A673 (cell line): ENCODE data around the gene ZMYM4. TPM values are rescaled to one million over a fixed set of nuclear protein-coding genes. Genes with fewer than 3 reads are reported as not detected.

Experiments used
- Bru-seq: library from RNA; stranded (reverse); fragments of 400-500 nt; gene quantifications from one replicate; lab custom pipeline; 2021; lab: Mats Ljungman, UMichigan
- BruChase-seq, 2 experiments: library from RNA; stranded (reverse); fragments of 400-500 nt; gene quantifications; one replicate each; lab custom pipeline; 2021; lab: Mats Ljungman, UMichigan
- BruUV-seq: library from RNA; stranded (reverse); fragments of 400-500 nt; replicated peaks from 2 replicates; lab custom pipeline; 2021; lab: Mats Ljungman, UMichigan
- CTCF ChIA-PET: fragments of 300-600 bp; sonication (Branson Sonifier 250); formaldehyde crosslinking; loops from one replicate; lab custom pipeline; 2022; ENCODE audit warnings: antibody characterized with exemption; lab: Charles Lee
- POLR2A ChIA-PET: fragments of 300-600 bp; sonication (Branson Sonifier 250); formaldehyde crosslinking; loops from one replicate; lab custom pipeline; 2022; ENCODE audit warnings: antibody characterized with exemption; ENCODE audit not compliant: low non-redundant PET; lab: Charles Lee
- DNase-seq: peaks from one replicate; pipeline ENCODE4 v3.0.0-alpha.2; 2015; ENCODE audit warnings: low spot score
- H3K27ac ChIP-seq: fragments of 200-600 bp; sonication (generic); 2 replicates; pipeline ENCODE4 v1.5.1; 2016; ENCODE audit warnings: mixed run types, low read depth, mild to moderate bottlenecking, mixed read lengths, antibody characterized with exemption, low read length; ENCODE audit not compliant: poor library complexity, severe bottlenecking
- H3K27me3 ChIP-seq: fragments of 200-600 bp; sonication (generic); replicated peaks from 2 replicates; pipeline ENCODE4 v1.6.1; 2017; ENCODE audit warnings: mixed run types, low read depth, mild to moderate bottlenecking, mixed read lengths, antibody characterized with exemption, low read length; ENCODE audit not compliant: insufficient read depth, poor library complexity
- H3K36me3 ChIP-seq: fragments of 200-600 bp; sonication (generic); 2 replicates; pipeline ENCODE4 v1.6.1; 2016; ENCODE audit warnings: mixed run types, mild to moderate bottlenecking, mixed read lengths, antibody characterized with exemption, low read length; ENCODE audit not compliant: insufficient read depth, poor library complexity, severe bottlenecking
- H3K4me1 ChIP-seq: fragments of 200-600 bp; sonication (generic); 2 replicates; pipeline ENCODE4 v1.6.1; 2017; ENCODE audit warnings: mixed run types, mild to moderate bottlenecking, mixed read lengths, antibody characterized with exemption, low read length; ENCODE audit not compliant: insufficient read depth, poor library complexity, severe bottlenecking
- H3K4me3 ChIP-seq: fragments of 200-600 bp; sonication (generic); 2 replicates; pipeline ENCODE4 v1.5.1; 2016; ENCODE audit warnings: low read depth, mixed run types, mild to moderate bottlenecking, mixed read lengths, low read length; ENCODE audit not compliant: poor library complexity, severe bottlenecking
- H3K9me3 ChIP-seq: fragments of 200-600 bp; sonication (generic); 2 replicates; pipeline ENCODE4 v1.6.1; 2016; ENCODE audit warnings: mixed run types, low read depth, mild to moderate bottlenecking, mixed read lengths, antibody characterized with exemption, low read length; ENCODE audit not compliant: poor library complexity, severe bottlenecking
- EZH2 ChIP-seq: fragments of 200-600 bp; sonication (generic); IDR thresholded peaks from 2 replicates; pipeline ENCODE4 v1.6.1; 2017; ENCODE audit warnings: borderline replicate concordance, low read depth, mild to moderate bottlenecking, mixed read lengths, antibody characterized with exemption, low read length; ENCODE audit not compliant: poor library complexity, severe bottlenecking
- intact Hi-C: fragments of 100-400 bp; cut with micrococcal nuclease; formaldehyde crosslinking; loops from one replicate; pipeline ENCODE4 v1.10.0; 2022; ENCODE audit not compliant: unreplicated experiment
- long read RNA-seq: library from polyadenylated mRNA; stranded (forward); transcript quantifications from one replicate; pipeline ENCODE4 v2.0.0, GENCODE V29; 2022
- total RNA-seq: library from RNA; stranded (reverse); gene quantifications from 2 replicates; pipeline ENCODE4 v1.2.3, GENCODE V29; 2021
- TF ChIP-seq, protein P1 (sequence below): fragments of 300-800, 200-600 bp; sonication (generic); conservative IDR thresholded peaks from 2 replicates; pipeline ENCODE4 v1.5.1; 2017; ENCODE audit warnings: low read depth, mild to moderate bottlenecking, antibody characterized with exemption, low read length, moderate library complexity, mixed read lengths

ZMYM4 gene
- total RNA-seq (80.0 and 83.5 TPM in 2 replicates), Bru-seq, nascent RNA (percentile 91 among the genes with signal in this experiment), BruChase-seq, experiment 1, labeled RNA remaining after a 2-hour chase (percentile 92 among the genes with signal in this experiment), BruChase-seq, experiment 2, labeled RNA remaining after a 6-hour chase (percentile 91 among the genes with signal in this experiment)
- long read RNA-seq, full-length matches to known transcripts = 1 of 31 reads
- long read RNA-seq, partial matches to known transcripts = 12 of 31 reads
- long read RNA-seq, other reads (novel, unspliced or antisense) = 18 of 31 reads

GRCh38 chr1:35268282-35269200 is at the start of gene ZMYM4:
TSS of gene ZMYM4 (plus strand) at chr1:35268709. CDS start at chr1:35269047, 338 bp downstream.
- Histone ChIP-seq H3K27ac (peak within 1 kb of the TSS; percentile 98), H3K27me3 (no peaks in the 10 kb centered on the region), H3K9me3 (no peaks in the 10 kb centered on the region), H3K4me1 (peaks cover 3% of the 10 kb centered on the region), H3K4me3 (peak within 1 kb of the TSS; percentile 93), H3K36me3 (no peaks in the 10 kb centered on the region)
- ChIA-PET CTCF (interaction anchor here (0.7 kb wide), 1 partner anchor 93 kb away, joined by 3 read pairs; no protein-coding TSS in a partner anchor), POLR2A (no interaction called here)
- TF ChIP-seq EZH2 = no peak
- TF ChIP-seq, protein P1, sequence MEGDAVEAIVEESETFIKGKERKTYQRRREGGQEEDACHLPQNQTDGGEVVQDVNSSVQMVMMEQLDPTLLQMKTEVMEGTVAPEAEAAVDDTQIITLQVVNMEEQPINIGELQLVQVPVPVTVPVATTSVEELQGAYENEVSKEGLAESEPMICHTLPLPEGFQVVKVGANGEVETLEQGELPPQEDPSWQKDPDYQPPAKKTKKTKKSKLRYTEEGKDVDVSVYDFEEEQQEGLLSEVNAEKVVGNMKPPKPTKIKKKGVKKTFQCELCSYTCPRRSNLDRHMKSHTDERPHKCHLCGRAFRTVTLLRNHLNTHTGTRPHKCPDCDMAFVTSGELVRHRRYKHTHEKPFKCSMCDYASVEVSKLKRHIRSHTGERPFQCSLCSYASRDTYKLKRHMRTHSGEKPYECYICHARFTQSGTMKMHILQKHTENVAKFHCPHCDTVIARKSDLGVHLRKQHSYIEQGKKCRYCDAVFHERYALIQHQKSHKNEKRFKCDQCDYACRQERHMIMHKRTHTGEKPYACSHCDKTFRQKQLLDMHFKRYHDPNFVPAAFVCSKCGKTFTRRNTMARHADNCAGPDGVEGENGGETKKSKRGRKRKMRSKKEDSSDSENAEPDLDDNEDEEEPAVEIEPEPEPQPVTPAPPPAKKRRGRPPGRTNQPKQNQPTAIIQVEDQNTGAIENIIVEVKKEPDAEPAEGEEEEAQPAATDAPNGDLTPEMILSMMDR = no peak
- peak; percentile 99 for DNase-seq
- no TSS peak for BruUV-seq
- intact Hi-C loops = loop anchor here (2.0 kb wide), 1 partner anchor 102 kb away; no protein-coding TSS in a partner anchor

- no peak for TF ChIP-seq EZH2
- TF ChIP-seq, protein P1 = peak; percentile 56
- peaks cover 4% of the 10 kb centered on the region for H3K4me1 ChIP-seq
- H3K9me3 ChIP-seq = no peaks in the 10 kb centered on the region
- no peaks in the 10 kb centered on the region for H3K36me3 ChIP-seq
- POLR2A ChIA-PET = no interaction called here
- DNase-seq = peak; percentile 41
- CTCF ChIA-PET = no interaction called here
- no peaks in the 10 kb centered on the region for H3K27me3 ChIP-seq
- BruUV-seq = no TSS peak
- H3K27ac ChIP-seq = no peak overlapping the region
- intact Hi-C loops = no loop called here
- H3K4me3 ChIP-seq = no peak overlapping the region
These were observed 47.5 kb upstream of the ZMYM4 start for GRCh38 chr1:35220976-35221375.

DNA sequence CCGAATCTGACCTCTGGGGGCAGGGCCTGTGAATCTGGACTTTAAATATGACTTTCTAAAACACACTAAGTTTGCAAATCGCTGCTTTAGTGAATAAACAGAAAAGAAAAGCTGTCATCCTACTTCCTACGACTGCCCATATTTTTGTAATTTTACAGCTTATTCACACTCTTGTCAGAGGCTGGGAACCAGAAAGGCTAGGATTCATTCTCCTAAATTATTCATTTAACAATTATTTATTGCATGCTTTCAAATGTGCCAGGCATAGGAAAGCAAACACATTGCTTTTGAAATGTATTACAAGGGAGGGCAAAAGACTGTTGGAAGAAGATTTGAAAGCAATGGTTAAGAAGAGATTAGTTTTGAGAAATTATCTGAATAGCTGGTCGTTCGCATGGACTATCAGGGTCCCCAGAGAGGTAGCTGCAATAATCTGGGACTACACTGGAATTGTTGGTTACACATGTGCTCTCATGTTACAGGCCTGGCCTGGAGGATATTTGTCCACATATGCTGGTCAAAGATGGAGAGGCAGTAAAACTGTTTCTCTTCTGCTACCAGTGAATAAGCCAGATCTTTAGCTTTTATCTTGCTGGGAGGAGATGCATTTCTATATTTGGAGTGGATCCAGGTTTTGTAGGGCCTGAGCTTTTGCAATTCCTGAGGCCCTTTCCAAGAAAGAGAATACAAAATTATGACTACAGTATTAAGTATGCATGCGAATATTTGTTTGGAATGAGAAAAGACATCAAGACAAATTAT is 46.0 kb upstream of the ZMYM4 start:
- H3K27ac ChIP-seq = peak overlapping the region; percentile 22
- BruUV-seq = no TSS peak
- TF ChIP-seq, protein P1 = no peak
- TF ChIP-seq EZH2 = no peak
- H3K4me1 ChIP-seq = peaks cover 4% of the 10 kb centered on the region
- ChIA-PET POLR2A (interaction anchor here (0.5 kb wide), 1 partner anchor 21 kb away, joined by 3 read pairs; no protein-coding TSS in a partner anchor), CTCF (no interaction called here)
- H3K36me3 ChIP-seq = no peaks in the 10 kb centered on the region
- H3K27me3 ChIP-seq = no peaks in the 10 kb centered on the region
- H3K9me3 ChIP-seq = no peaks in the 10 kb centered on the region
- intact Hi-C loops = no loop called here
- DNase-seq = no peak
- no peak overlapping the region for H3K4me3 ChIP-seq
